Ishikawa (cell line): ENCODE results near the gene ATP11A.

Source experiments
- CEBPB ChIP-seq: IDR thresholded peaks from 2 replicates; pipeline ENCODE4 v1.6.1; 2012
- CREB1 ChIP-seq: IDR thresholded peaks from 2 replicates; pipeline ENCODE4 v1.6.1; 2012; ENCODE audit warnings: low read depth
- EGR1 ChIP-seq: IDR thresholded peaks from 2 replicates; pipeline ENCODE4 v1.6.1; 2012
- EP300 ChIP-seq: IDR thresholded peaks from 2 replicates; pipeline ENCODE4 v1.6.1; 2012; ENCODE audit warnings: borderline replicate concordance
- FOXM1 ChIP-seq: IDR thresholded peaks from 2 replicates; pipeline ENCODE4 v1.6.1; 2012; ENCODE audit warnings: low read depth, borderline replicate concordance
- MAX ChIP-seq: IDR thresholded peaks from 2 replicates; pipeline ENCODE4 v1.6.1; 2012
- NFIC ChIP-seq: IDR thresholded peaks from 2 replicates; pipeline ENCODE4 v1.6.1; 2012
- RAD21 ChIP-seq: IDR thresholded peaks from 2 replicates; pipeline ENCODE4 v1.6.1; 2012; ENCODE audit warnings: low read depth
- REST ChIP-seq: IDR thresholded peaks from 2 replicates; pipeline ENCODE4 v1.6.1; 2012; ENCODE audit warnings: low read depth, mild to moderate bottlenecking
- TAF1 ChIP-seq: IDR thresholded peaks from 2 replicates; pipeline ENCODE4 v1.6.1; 2012; ENCODE audit warnings: low read depth, mild to moderate bottlenecking
- TCF12 ChIP-seq: IDR thresholded peaks from 2 replicates; pipeline ENCODE4 v1.6.1; 2012; ENCODE audit warnings: low read depth
- TEAD4 ChIP-seq: IDR thresholded peaks from 2 replicates; pipeline ENCODE4 v1.6.1; 2012
- USF1 ChIP-seq: IDR thresholded peaks from 2 replicates; pipeline ENCODE4 v1.6.1; 2012
- YY1 ChIP-seq: IDR thresholded peaks from 2 replicates; pipeline ENCODE4 v1.6.1; 2012; ENCODE audit warnings: low read depth
- ZBTB7A ChIP-seq: IDR thresholded peaks from 2 replicates; pipeline ENCODE4 v1.6.1; 2012; ENCODE audit warnings: low read depth

The ATP11A gene

GRCh38 chr13:112693831-112694497, 4.1 kb downstream of the ATP11A start:
- no peak for TF ChIP-seq NFIC

GRCh38 chr13:112695121-112695520, 5.3 kb downstream of the ATP11A start:
- no peak for TF ChIP-seq EGR1

GRCh38 chr13:112696001-112696868, 6.4 kb downstream of the ATP11A start:
- TF ChIP-seq CEBPB (no peak), CREB1 (no peak), TAF1 (no peak), RAD21 (no peak), TEAD4 (no peak), YY1 (no peak), USF1 (no peak), TCF12 (no peak), MAX (no peak), EP300 (no peak), EGR1 (no peak)

- no peak for TF ChIP-seq EGR1
- no peak for TF ChIP-seq TAF1
- TF ChIP-seq EP300, result no peak
- no peak for TF ChIP-seq YY1
- no peak for TF ChIP-seq TCF12
- no peak for TF ChIP-seq REST
- no peak for TF ChIP-seq RAD21
- TF ChIP-seq CREB1, result no peak
Observed at GRCh38 chr13:112696869-112697465, 7.1 kb downstream of the ATP11A start.

- TF ChIP-seq USF1 (no peak), EP300 (no peak), YY1 (no peak), ZBTB7A (no peak), REST (no peak), CREB1 (no peak), FOXM1 (no peak), TAF1 (no peak), TCF12 (no peak), CEBPB (no peak), RAD21 (no peak), EGR1 (no peak), MAX (no peak), TEAD4 (no peak), NFIC (no peak)
Observed at GRCh38 chr13:112697756-112698655, 8.2 kb downstream of the ATP11A start.
